Chondrocyte (in vitro differentiated cells): Measurements from ENCODE around the gene KRCC1. TPM values are rescaled to one million over a fixed set of nuclear protein-coding genes. Genes with fewer than 3 reads are reported as not detected.

ENCODE experiments used
- DNase-seq: peaks from one replicate; pipeline ENCODE4 v3.0.0; 2021; ENCODE audit warnings: mixed read lengths, low spot score
- H3K27ac Mint-ChIP-seq: one replicate; pipeline ENCODE4 v1.8.0; 2021; ENCODE audit warnings: mild to moderate bottlenecking, moderate library complexity, mixed read lengths; ENCODE audit not compliant: unreplicated experiment
- H3K27me3 Mint-ChIP-seq: 2 replicates; pipeline ENCODE4 v1.8.0; 2021; ENCODE audit warnings: low read depth, mixed read lengths
- H3K36me3 Mint-ChIP-seq: 2 replicates; pipeline ENCODE4 v1.8.0; 2021; ENCODE audit warnings: low read depth, mixed read lengths
- H3K4me1 Mint-ChIP-seq: 2 replicates; pipeline ENCODE4 v1.8.0; 2021; ENCODE audit warnings: low read depth, mild to moderate bottlenecking, mixed read lengths
- H3K4me3 Mint-ChIP-seq: one replicate; pipeline ENCODE4 v1.8.0; 2021; ENCODE audit warnings: mild to moderate bottlenecking, moderate library complexity, mixed read lengths; ENCODE audit not compliant: unreplicated experiment
- H3K9me3 Mint-ChIP-seq: 2 replicates; pipeline ENCODE4 v1.8.0; 2021; ENCODE audit warnings: low read depth, mixed read lengths
- CTCF ChIP-seq: fragments of 200-600 bp; sonication (generic); IDR thresholded peaks from 2 replicates; pipeline ENCODE4 v1.5.0; 2021; ENCODE audit warnings: antibody characterized with exemption, mild to moderate bottlenecking, moderate library complexity
- total RNA-seq: library from RNA; stranded (reverse); gene quantifications from 3 replicates; pipeline ENCODE4 v1.2.1, GENCODE V29; 2021

Gene KRCC1
- total RNA-seq, 1 donor from 2014 or later: 25.3 TPM

GRCh38 chr2:88090446-88091283 is 35.1 kb upstream of the KRCC1 start:
- Mint-ChIP-seq H3K36me3 (no peaks in the 10 kb centered on the region), H3K4me3 (no peak overlapping the region), H3K4me1 (no peaks in the 10 kb centered on the region), H3K9me3 (no peaks in the 10 kb centered on the region), H3K27ac (no peak overlapping the region), H3K27me3 (peaks cover 6% of the 10 kb centered on the region)
- DNase-seq: no peak
- no peak for TF ChIP-seq CTCF

- Mint-ChIP-seq H3K27ac (no peak overlapping the region), H3K36me3 (no peaks in the 10 kb centered on the region), H3K4me1 (no peaks in the 10 kb centered on the region), H3K27me3 (peaks cover 3% of the 10 kb centered on the region), H3K9me3 (no peaks in the 10 kb centered on the region), H3K4me3 (no peak overlapping the region)
- no peak for DNase-seq
- no peak for TF ChIP-seq CTCF
Measured at GRCh38 chr2:88088999-88089398, 33.4 kb upstream of the KRCC1 start.

GRCh38 chr2:88087763-88088162 is 32.2 kb upstream of the KRCC1 start:
- Mint-ChIP-seq H3K9me3 (no peaks in the 10 kb centered on the region), H3K4me3 (no peak overlapping the region), H3K27ac (no peak overlapping the region), H3K36me3 (no peaks in the 10 kb centered on the region), H3K27me3 (peaks cover 5% of the 10 kb centered on the region), H3K4me1 (no peaks in the 10 kb centered on the region)
- no peak for DNase-seq
- TF ChIP-seq CTCF: no peak

GRCh38 chr2:88087073-88087472 is 31.5 kb upstream of the KRCC1 start:
- H3K4me1 Mint-ChIP-seq: no peaks in the 10 kb centered on the region
- DNase-seq: no peak
- TF ChIP-seq CTCF: no peak
- H3K4me3 Mint-ChIP-seq: no peak overlapping the region
- H3K27ac Mint-ChIP-seq: no peak overlapping the region
- H3K9me3 Mint-ChIP-seq: no peaks in the 10 kb centered on the region
- peaks cover 5% of the 10 kb centered on the region for H3K27me3 Mint-ChIP-seq
- no peaks in the 10 kb centered on the region for H3K36me3 Mint-ChIP-seq

- Mint-ChIP-seq H3K9me3 (no peaks in the 10 kb centered on the region), H3K4me3 (no peak overlapping the region), H3K27me3 (peaks cover 5% of the 10 kb centered on the region), H3K36me3 (no peaks in the 10 kb centered on the region), H3K27ac (no peak overlapping the region), H3K4me1 (no peaks in the 10 kb centered on the region)
- no peak for TF ChIP-seq CTCF
- no peak for DNase-seq
Measured at GRCh38 chr2:88086401-88086800, 30.8 kb upstream of the KRCC1 start.
